GM12874 (cell line): ENCODE data around the gene MACROD1.

Experiments used
- TF ChIP-seq, protein P1 (sequence below): IDR thresholded peaks from 2 replicates; pipeline ENCODE4 v1.5.1; 2011; ENCODE audit warnings: low read depth, mild to moderate bottlenecking, control low read depth, low read length, moderate library complexity; ENCODE audit not compliant: insufficient read depth

Gene MACROD1

DNA sequence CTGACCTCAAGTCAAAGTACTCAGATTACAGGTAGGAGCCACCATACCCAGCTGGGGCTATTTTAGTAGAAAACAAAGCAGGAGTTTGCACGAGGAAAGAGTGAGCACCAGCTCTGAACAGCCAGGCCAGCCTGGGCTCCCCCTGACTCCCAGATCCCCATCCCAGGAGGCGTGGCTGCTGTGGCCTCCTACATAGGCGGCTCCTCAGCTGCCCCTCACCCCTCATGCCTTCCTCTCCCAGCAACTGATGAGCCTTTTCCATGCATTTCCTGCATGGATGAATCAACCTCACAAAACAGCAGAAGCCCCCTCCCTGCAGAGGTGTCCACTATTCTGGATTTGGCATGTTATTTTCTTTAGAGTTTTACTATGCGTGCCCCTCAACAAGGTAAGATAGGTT is 140.7 kb downstream of the MACROD1 start:
- TF ChIP-seq, protein P1, sequence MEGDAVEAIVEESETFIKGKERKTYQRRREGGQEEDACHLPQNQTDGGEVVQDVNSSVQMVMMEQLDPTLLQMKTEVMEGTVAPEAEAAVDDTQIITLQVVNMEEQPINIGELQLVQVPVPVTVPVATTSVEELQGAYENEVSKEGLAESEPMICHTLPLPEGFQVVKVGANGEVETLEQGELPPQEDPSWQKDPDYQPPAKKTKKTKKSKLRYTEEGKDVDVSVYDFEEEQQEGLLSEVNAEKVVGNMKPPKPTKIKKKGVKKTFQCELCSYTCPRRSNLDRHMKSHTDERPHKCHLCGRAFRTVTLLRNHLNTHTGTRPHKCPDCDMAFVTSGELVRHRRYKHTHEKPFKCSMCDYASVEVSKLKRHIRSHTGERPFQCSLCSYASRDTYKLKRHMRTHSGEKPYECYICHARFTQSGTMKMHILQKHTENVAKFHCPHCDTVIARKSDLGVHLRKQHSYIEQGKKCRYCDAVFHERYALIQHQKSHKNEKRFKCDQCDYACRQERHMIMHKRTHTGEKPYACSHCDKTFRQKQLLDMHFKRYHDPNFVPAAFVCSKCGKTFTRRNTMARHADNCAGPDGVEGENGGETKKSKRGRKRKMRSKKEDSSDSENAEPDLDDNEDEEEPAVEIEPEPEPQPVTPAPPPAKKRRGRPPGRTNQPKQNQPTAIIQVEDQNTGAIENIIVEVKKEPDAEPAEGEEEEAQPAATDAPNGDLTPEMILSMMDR = no peak

DNA sequence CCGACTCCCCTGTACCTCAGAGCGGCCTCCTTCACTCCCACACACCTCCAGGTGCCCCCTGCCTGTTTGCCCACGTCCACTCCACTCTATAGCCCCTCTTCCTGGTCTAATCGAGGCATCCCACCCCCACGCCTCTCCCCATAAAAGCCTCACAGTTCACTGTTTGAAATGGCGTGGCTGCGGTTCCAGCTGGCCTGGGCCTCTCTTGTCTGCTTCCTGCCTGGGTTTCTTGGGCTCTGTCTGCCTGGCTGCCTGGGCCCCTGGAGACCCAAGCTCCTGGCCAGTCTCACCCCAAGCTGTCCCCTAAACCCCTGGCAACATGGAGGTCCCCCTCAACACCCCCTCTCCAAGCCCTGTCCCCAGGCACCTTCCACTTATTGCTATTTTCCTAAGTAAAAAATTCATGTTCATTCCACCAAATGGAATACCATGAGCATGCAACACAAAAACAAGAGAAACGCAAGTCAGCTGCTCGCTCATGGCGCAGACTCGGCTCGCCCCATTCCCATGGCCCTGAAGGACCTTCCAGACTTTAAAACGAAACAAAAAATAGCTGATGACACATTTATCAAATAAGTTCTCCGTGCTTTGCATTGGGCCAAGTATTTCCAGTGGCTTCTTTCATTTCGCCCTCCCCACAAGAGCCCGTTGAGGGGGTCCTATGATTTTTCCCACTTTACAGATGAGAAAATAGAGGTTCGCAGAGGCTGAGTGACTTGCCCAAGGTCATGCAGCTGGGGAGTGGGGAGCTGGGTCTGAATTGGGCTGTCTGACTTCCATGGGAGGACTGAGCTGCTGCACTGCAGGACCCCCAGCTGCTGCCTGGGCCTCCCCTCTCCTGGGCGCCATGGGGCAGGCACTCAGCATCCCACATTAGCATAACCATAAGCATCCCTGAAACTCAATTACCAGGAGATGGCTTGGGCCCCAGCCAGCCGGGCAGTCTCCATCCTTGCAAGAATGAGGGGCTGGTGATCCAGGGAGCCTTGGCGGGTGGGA is 141.9 kb downstream of the MACROD1 start:
- TF ChIP-seq, protein P1 = no peak

DNA sequence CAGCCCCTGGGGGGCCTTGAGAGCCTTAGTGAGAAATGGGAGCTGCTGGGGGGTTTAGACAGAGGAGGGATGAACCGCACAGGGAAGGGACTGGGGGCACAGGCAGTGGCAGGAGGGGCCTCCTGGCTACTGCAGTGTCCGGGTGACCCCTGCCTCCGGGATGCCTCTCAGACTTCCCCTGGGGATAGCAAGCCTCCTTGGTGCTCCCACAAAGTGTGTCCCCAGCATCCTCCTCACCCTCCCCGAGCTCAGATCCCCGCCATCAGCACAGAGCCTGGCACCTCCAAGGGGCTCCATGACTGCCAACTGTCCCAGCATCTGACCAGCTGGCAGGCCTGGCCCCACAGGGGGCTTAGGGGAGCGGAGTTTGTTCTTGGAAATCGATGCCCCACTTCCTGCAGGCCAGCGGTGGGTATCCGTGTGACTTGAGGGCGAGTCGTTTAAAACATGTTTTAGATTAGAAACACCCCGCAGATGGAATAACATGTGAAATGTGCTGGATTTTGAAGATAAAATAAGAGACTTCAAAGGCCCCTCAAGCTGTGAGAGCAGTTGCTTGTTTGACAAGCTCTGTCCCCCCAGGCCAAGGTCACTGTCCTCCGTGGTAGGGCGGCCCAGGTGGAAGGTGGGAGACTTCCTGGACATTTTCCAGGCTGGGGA is 143.7 kb downstream of the MACROD1 start:
- TF ChIP-seq, protein P1 = no peak

DNA sequence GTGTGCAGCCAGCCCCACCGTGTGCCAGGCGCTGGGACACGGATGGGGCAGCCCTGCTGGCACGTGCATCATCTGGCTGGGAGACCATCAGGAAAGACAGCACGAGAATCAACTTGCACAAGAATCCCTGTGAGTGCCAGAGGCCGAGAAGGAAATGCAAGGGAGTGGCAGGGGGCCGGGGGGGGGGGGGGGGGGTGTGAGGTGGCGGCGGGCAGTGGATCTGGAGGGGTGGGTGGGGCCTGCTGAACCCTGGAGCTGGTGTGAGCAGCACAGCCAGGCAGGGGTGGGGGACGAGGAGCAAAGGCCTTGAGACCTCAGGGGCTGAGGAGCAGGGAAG is 144.2 kb downstream of the MACROD1 start:
- TF ChIP-seq, protein P1 = no peak

DNA sequence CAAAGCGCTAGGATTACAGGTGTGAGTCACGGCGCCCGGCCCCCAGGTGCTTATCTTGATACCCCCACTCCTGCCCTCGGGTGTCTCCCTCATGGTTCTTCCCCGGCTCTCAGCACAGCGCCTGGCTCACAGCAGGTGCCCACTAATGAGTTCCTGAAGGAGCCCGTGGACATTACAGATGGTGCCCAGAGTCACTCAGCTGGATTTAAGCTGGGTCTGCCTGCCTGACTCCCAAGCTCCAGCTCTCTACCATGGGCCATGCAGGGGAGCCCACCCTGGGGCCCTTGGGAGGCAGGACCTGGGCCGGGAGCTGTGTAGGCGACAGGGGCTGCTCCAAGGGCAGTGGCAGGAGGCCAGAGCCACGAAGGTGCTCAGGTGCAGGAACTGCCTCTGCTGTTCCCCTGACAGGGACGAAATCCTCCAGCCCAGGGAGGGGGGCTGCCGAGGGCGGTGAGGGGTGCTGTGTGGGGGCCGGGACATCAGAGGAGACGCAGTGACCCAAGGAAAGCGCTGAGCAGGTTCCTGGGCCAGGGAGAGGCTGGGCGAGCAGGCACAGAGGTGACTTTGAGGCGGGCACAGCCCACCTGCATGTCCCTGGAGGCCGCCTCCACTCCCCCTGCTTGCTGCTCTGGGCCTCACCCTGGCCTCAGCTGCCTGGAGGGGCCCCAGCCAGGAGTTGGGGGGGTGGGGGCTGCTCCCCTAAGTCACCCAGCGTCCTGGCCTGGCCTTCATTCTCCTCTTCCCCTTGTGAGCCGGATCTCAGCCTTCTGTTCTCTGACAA is 144.7 kb downstream of the MACROD1 start:
- TF ChIP-seq, protein P1 = no peak

DNA sequence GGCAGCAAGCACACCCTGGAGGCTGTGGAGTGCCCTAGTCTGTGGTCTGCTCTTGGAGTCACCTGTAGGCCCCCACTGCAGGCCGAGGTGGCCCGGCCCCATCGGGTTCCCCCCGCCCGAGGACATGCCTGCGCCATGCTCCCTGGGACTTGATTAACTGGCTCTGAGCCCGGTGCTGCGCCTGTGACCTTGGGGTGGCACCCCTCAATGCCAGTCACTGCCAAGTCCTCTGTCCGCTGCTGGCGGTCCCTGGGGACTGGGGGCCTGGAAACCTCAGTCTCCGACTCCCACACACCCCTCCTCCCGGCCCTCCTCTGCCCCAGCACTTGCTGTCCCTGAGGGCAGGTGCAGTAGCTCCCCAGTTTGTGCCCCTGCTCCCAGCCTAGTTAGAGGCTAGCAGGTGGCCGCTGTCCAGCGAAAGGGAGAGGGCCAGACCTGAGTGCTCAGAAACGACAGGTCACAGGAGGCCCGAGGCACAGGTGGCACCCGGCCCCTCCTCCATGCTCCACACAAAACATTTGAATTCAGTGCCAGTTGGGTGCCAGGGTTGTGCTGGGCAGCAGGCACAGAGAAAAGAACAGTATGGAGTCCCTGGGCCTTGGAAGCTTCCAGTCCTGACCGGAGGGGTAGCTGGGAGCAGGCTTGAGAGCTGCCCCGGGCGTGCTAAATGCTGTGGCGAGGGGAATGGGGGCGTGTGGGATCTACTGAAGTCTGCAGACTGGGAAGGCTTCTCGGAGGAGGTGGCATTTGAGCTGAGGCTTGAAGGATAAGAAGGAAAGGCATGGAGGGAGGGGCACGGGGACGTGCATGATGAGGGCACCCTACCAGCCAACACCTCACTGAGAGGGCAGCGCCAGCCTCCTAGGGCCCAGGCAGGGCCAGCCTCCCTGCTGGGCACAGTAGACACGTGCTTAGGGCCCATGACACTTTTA is 146.5 kb downstream of the MACROD1 start:
- TF ChIP-seq, protein P1 = no peak
